ENCODE results near the gene FREM2.

Gene FREM2

GRCh38 chr13:38686577-38687245 is at the start of gene FREM2:
FREM2 (plus strand) TSS chr13:38687077; CDS start chr13:38687345, 268 bp downstream.
- DNase-seq, result peak; percentile 4

- no peak for DNase-seq
These were observed 49.3 kb upstream of the FREM2 start for GRCh38 chr13:38637576-38637975.

- no peak for DNase-seq
These were observed 45.5 kb upstream of the FREM2 start for GRCh38 chr13:38641164-38641948.

GRCh38 chr13:38647312-38647711 is 39.6 kb upstream of the FREM2 start:
- no peak for DNase-seq

- DNase-seq, result no peak
These were observed 38.0 kb upstream of the FREM2 start for GRCh38 chr13:38648912-38649311.

- DNase-seq, result peak; percentile 10
These were observed 30.2 kb upstream of the FREM2 start for GRCh38 chr13:38656699-38657098.

GRCh38 chr13:38657191-38657590 is 29.7 kb upstream of the FREM2 start:
- no peak for DNase-seq

GRCh38 chr13:38658906-38659305 is 28.0 kb upstream of the FREM2 start:
- no peak for DNase-seq

GRCh38 chr13:38661010-38661675 is 25.7 kb upstream of the FREM2 start:
- no peak for DNase-seq

- no peak for DNase-seq
These were observed 24.5 kb upstream of the FREM2 start for GRCh38 chr13:38662362-38662761.

GRCh38 chr13:38664906-38665305 is 22.0 kb upstream of the FREM2 start:
- DNase-seq, result no peak

GRCh38 chr13:38667526-38668109 is 19.3 kb upstream of the FREM2 start:
- no peak for DNase-seq

- no peak for DNase-seq
These were observed 17.5 kb upstream of the FREM2 start for GRCh38 chr13:38669234-38669964.

GRCh38 chr13:38670627-38671026 is 16.2 kb upstream of the FREM2 start:
- DNase-seq, result no peak

GRCh38 chr13:38671980-38672379 is 14.9 kb upstream of the FREM2 start:
- DNase-seq, result no peak

- DNase-seq, result no peak
These were observed 12.7 kb upstream of the FREM2 start for GRCh38 chr13:38674208-38674607.

- no peak for DNase-seq
These were observed 6.0 kb upstream of the FREM2 start for GRCh38 chr13:38680912-38681311.

- DNase-seq, result no peak
These were observed 2.2 kb upstream of the FREM2 start for GRCh38 chr13:38684714-38685113.

- no peak for DNase-seq
These were observed 1.4 kb upstream of the FREM2 start for GRCh38 chr13:38685431-38685830.

- DNase-seq, result peak; percentile 41
These were observed 802 bp upstream of the FREM2 start for GRCh38 chr13:38685974-38686576.

- peak; percentile 6 for DNase-seq
These were observed 661 bp downstream of the FREM2 start for GRCh38 chr13:38687246-38688229.

Data from hematopoietic multipotent progenitor cell treated with erythropoietin and hydrocortisone succinate and interleukin-3 and kit ligand, for 4 days (in vitro differentiated cells).